HCT116 (cell line): ENCODE results near the gene CACNB1. TPM values are rescaled to one million over a fixed set of nuclear protein-coding genes. Genes with fewer than 3 reads are reported as not detected.

Experiments
- ATAC-seq: fragments of 200-7000 bp; cut with Tn5 transposase; 2 replicates; pipeline ENCODE4 v1.9.1; 2020; ENCODE audit warnings: mild to moderate bottlenecking, moderate library complexity
- BruUV-seq: library from RNA; stranded (reverse); fragments of 400-500 nt; replicated peaks from 2 replicates; lab custom pipeline; 2021; lab: Mats Ljungman, UMichigan
- CTCF ChIA-PET: fragments of 300-600 bp; sonication (Branson Sonifier 250); formaldehyde crosslinking; loops from one replicate; lab custom pipeline; 2021; ENCODE audit warnings: antibody characterized with exemption; lab: Charles Lee
- POLR2A ChIA-PET: fragments of 300-600, 350-600 bp; sonication (Branson Sonifier 250); formaldehyde crosslinking; loops from one replicate; lab custom pipeline; 2021; ENCODE audit warnings: antibody characterized with exemption; lab: Charles Lee
- RAD21 ChIA-PET, 2 experiments: fragments of 300-600 bp; sonication (Branson Sonifier 250); formaldehyde crosslinking; loops; one replicate each; lab custom pipeline; 2023; ENCODE audit warnings: low total read pairs in 2 of 2; ENCODE audit not compliant: uncharacterized antibody in 2 of 2, unreplicated experiment in 2 of 2, low non-redundant PET in 1 of 2; lab: Charles Lee
- DNase-seq: peaks from one replicate; pipeline ENCODE4 v3.0.0-alpha.2; 2010; ENCODE audit warnings: low read depth, low spot score
- H2AFZ ChIP-seq: fragments of 200-600 bp; shearing (Covaris generic), sonication (generic); 2 replicates; pipeline ENCODE4 v1.6.1; 2017; ENCODE audit warnings: low read depth, mixed run types, mixed read lengths, antibody characterized with exemption, low read length; ENCODE audit not compliant: poor library complexity, severe bottlenecking
- H3K27ac ChIP-seq: 2 replicates; pipeline ENCODE4 v1.5.1; 2012; ENCODE audit warnings: low read depth, low read length
- H3K27me3 ChIP-seq: fragments of 200-600 bp; sonication (generic); 2 replicates; pipeline ENCODE4 v1.6.1; 2016; ENCODE audit warnings: mixed run types, low read length, mixed read lengths; ENCODE audit not compliant: insufficient read depth
- H3K36me3 ChIP-seq, 2 experiments: fragments of 200-500 bp in 1 of 2; fragments of 200-600 bp in 1 of 2; sonication (Bioruptor generic) in 1 of 2; sonication (generic) in 1 of 2; 2 replicates each; pipeline versions ENCODE4 v1.5.1 to v1.6.1; 2014 to 2016; ENCODE audit warnings: low read length in 2 of 2, inconsistent platforms in 1 of 2, mixed read lengths in 1 of 2, mixed run types in 1 of 2; ENCODE audit not compliant: insufficient read depth in 2 of 2, control insufficient read depth in 1 of 2
- H3K4me1 ChIP-seq, 2 experiments: fragments of 200-600 bp in 1 of 2; sonication (generic) in 1 of 2; 2 replicates each; pipeline versions ENCODE4 v1.5.1 to v1.6.1; 2012 to 2017; ENCODE audit warnings: low read length in 2 of 2, inconsistent platforms in 1 of 2, mild to moderate bottlenecking in 1 of 2, mixed read lengths in 1 of 2, mixed run types in 1 of 2, moderate library complexity in 1 of 2; ENCODE audit not compliant: insufficient read depth in 2 of 2, control insufficient read depth in 1 of 2
- H3K4me2 ChIP-seq: fragments of 200-600 bp; sonication (generic); 2 replicates; pipeline ENCODE4 v1.6.1; 2017; ENCODE audit warnings: mixed run types, low read length, mixed read lengths
- H3K4me3 ChIP-seq, 2 experiments: fragments of 200-600 bp in 1 of 2; sonication (generic) in 1 of 2; replicated peaks in 1 of 2; 2 replicates each; pipeline ENCODE4 v1.5.1; 2011 to 2016; ENCODE audit warnings: low read length in 2 of 2, control low read depth in 1 of 2, low read depth in 1 of 2, mild to moderate bottlenecking in 1 of 2, mixed read lengths in 1 of 2, mixed run types in 1 of 2
- H3K79me2 ChIP-seq: fragments of 200-600 bp; sonication (generic); 2 replicates; pipeline ENCODE4 v1.6.1; 2017; ENCODE audit warnings: mild to moderate bottlenecking, mixed run types, low read length, moderate library complexity, mixed read lengths; ENCODE audit not compliant: insufficient read depth
- H3K9ac ChIP-seq: fragments of 200-600 bp; sonication (generic); 2 replicates; pipeline ENCODE4 v1.6.1; 2016; ENCODE audit warnings: low read length, mixed read lengths
- H3K9me2 ChIP-seq: fragments of 200-600 bp; sonication (generic), shearing (Covaris generic); 2 replicates; pipeline ENCODE4 v1.6.1; 2017; ENCODE audit warnings: mixed run types, mild to moderate bottlenecking, moderate library complexity; ENCODE audit not compliant: insufficient read depth
- H3K9me3 ChIP-seq, 2 experiments: fragments of 200-500 bp in 1 of 2; fragments of 200-600 bp in 1 of 2; sonication (Bioruptor generic) in 1 of 2; sonication (generic) in 1 of 2; 2 replicates each; pipeline ENCODE4 v1.6.1; 2014 to 2017; ENCODE audit warnings: low read length in 2 of 2, mixed read lengths in 2 of 2, inconsistent platforms in 1 of 2, low read depth in 1 of 2, mild to moderate bottlenecking in 1 of 2, mixed run types in 1 of 2, moderate library complexity in 1 of 2; ENCODE audit not compliant: control insufficient read depth in 1 of 2, insufficient read depth in 1 of 2
- H4K20me1 ChIP-seq: fragments of 200-600 bp; sonication (generic), shearing (Covaris generic); 2 replicates; pipeline ENCODE4 v1.6.1; 2017; ENCODE audit warnings: mixed run types, mild to moderate bottlenecking, moderate library complexity; ENCODE audit not compliant: insufficient read depth
- CBX3 ChIP-seq: IDR thresholded peaks from 2 replicates; pipeline ENCODE4 v1.6.1; 2012; ENCODE audit warnings: low read depth
- CEBPB ChIP-seq: IDR thresholded peaks from 2 replicates; pipeline ENCODE4 v1.6.1; 2012; ENCODE audit warnings: low read depth
- EGR1 ChIP-seq: IDR thresholded peaks from 2 replicates; pipeline ENCODE4 v1.6.1; 2012; ENCODE audit warnings: low read depth
- EZH2phosphoT487 ChIP-seq: fragments of 200-600 bp; IDR thresholded peaks from 2 replicates; pipeline ENCODE4 v1.6.1; 2018; ENCODE audit warnings: antibody characterized with exemption, borderline replicate concordance
- POLR2A ChIP-seq: IDR thresholded peaks from 2 replicates; pipeline ENCODE4 v1.7.0; 2011; ENCODE audit warnings: borderline replicate concordance; ENCODE audit not compliant: insufficient read depth, insufficient read length; ENCODE audit errors: extremely low read depth
- REST ChIP-seq: IDR thresholded peaks from 2 replicates; pipeline ENCODE4 v1.6.1; 2012; ENCODE audit warnings: low read depth
- SP1 ChIP-seq: IDR thresholded peaks from 2 replicates; pipeline ENCODE4 v1.6.1; 2012; ENCODE audit warnings: low read depth
- TCF7L2 ChIP-seq: IDR thresholded peaks from 2 replicates; pipeline ENCODE4 v1.7.0; 2011; ENCODE audit warnings: borderline replicate concordance, inconsistent platforms; ENCODE audit not compliant: insufficient read depth, insufficient read length; ENCODE audit errors: extremely low read depth
- intact Hi-C: fragments of 100-400 bp; cut with micrococcal nuclease; formaldehyde crosslinking; loops from 2 replicates; pipeline ENCODE4 v1.10.0; 2022
- total RNA-seq: library from RNA; stranded (reverse); gene quantifications from one replicate; pipeline ENCODE4 v1.2.1, GENCODE V29; 2021; ENCODE audit not compliant: unreplicated experiment

CACNB1 gene
- total RNA-seq, 1 experiment from 2014 or later: 13.0 TPM

- ATAC-seq (no peak), DNase-seq (no peak)
- intact Hi-C loops: no loop called here
- ChIA-PET CTCF (interaction anchor here (0.8 kb wide), 1 partner anchor 28 kb away, joined by 3 read pairs; no protein-coding TSS in a partner anchor), RAD21 (no interaction called here), POLR2A (no interaction called here)
- no peaks in the 10 kb centered on the region for H4K20me1 ChIP-seq
- no peak overlapping the region for H2AFZ ChIP-seq
- H3K9ac ChIP-seq: no peak overlapping the region
- H3K4me2 ChIP-seq: no peak overlapping the region
- BruUV-seq: no TSS peak
- H3K4me1 ChIP-seq: no peaks in the 10 kb centered on the region
- no peaks in the 10 kb centered on the region for H3K27me3 ChIP-seq
- H3K4me3 ChIP-seq: no peak overlapping the region
- no peaks in the 10 kb centered on the region for H3K9me3 ChIP-seq
- H3K79me2 ChIP-seq: no peaks in the 10 kb centered on the region
- TF ChIP-seq SP1: no peak
- no peak for TF ChIP-seq TCF7L2
- no peak for TF ChIP-seq POLR2A
- no peak for TF ChIP-seq EZH2phosphoT487
- no peak for TF ChIP-seq REST
- TF ChIP-seq CEBPB: no peak
- TF ChIP-seq EGR1: no peak
- no peak for TF ChIP-seq CBX3
- H3K9me2 ChIP-seq: no peaks in the 10 kb centered on the region
- no peak overlapping the region for H3K27ac ChIP-seq
- H3K36me3 ChIP-seq: no peaks in the 10 kb centered on the region
Observed at GRCh38 chr17:39125143-39125875, 72.2 kb downstream of the CACNB1 start.
